Thoracic aorta (tissue), 2 donors: ENCODE results near the gene WDSUB1. TPM values are rescaled to one million over a fixed set of nuclear protein-coding genes. Genes with fewer than 3 reads are reported as not detected.

Source experiments
- ATAC-seq: fragments of 150-250 bp; one replicate; pipeline ENCODE4 v1.8.0; 2017; ENCODE audit warnings: low read depth; ENCODE audit not compliant: insufficient number of reproducible peaks, low FRiP score
- DNase-seq: peaks from one replicate; pipeline ENCODE4 v3.0.0-alpha.2; 2020; ENCODE audit warnings: low spot score
- H3K27ac ChIP-seq, 2 donors: fragments of 200-600 bp; sonication (generic); 1 replicate in 1 of 2; 2 replicates in 1 of 2; pipeline ENCODE4 v1.5.1; 2016; ENCODE audit warnings: mild to moderate bottlenecking in 2 of 2, moderate library complexity in 2 of 2
- H3K27me3 ChIP-seq: fragments of 200-600 bp; sonication (generic); replicated peaks from 2 replicates; pipeline ENCODE4 v1.6.0; 2016; ENCODE audit warnings: mild to moderate bottlenecking; ENCODE audit not compliant: insufficient read depth
- H3K36me3 ChIP-seq: fragments of 200-600 bp; sonication (generic); one replicate; pipeline ENCODE4 v1.5.1; 2016
- H3K4me1 ChIP-seq, 2 donors: fragments of 200-600 bp; sonication (generic); 1 replicate in 1 of 2; 2 replicates in 1 of 2; pipeline versions ENCODE4 v1.5.1 to v1.6.0; 2016; ENCODE audit warnings: low read depth in 2 of 2, mild to moderate bottlenecking in 1 of 2; ENCODE audit not compliant: control insufficient read depth in 1 of 2
- H3K4me3 ChIP-seq: fragments of 200-600 bp; sonication (generic); 2 replicates; pipeline ENCODE4 v1.5.1; 2016; ENCODE audit warnings: mild to moderate bottlenecking
- H3K9me3 ChIP-seq: fragments of 200-600 bp; sonication (generic); 2 replicates; pipeline ENCODE4 v1.5.1; 2016
- CTCF ChIP-seq: fragments of 200-600 bp; sonication (generic); IDR thresholded peaks from one replicate; pipeline ENCODE4 v1.5.1; 2019; ENCODE audit warnings: antibody characterized with exemption
- total RNA-seq, 2 donors: library from RNA; depleted of rRNA; stranded (reverse); fragments of >200 nt; gene quantifications; one replicate each; pipeline versions ENCODE4 v1.1.0 to v1.2.3, GENCODE V29; 2016

Gene WDSUB1
- total RNA-seq, 2 donors from 2014 or later = 3.5 to 11.2 TPM

GRCh38 chr2:159196393-159196925 lies 90.0 kb downstream of the WDSUB1 start:
- Histone ChIP-seq H3K4me3 (no peak overlapping the region), H3K27me3 (no peaks in the 10 kb centered on the region), H3K9me3 (no peaks in the 10 kb centered on the region), H3K27ac (peak overlapping the region; percentile 18 to 59), H3K4me1 (peaks cover 4 to 48% of the 10 kb centered on the region in 2 donors), H3K36me3 (no peaks in the 10 kb centered on the region)
- no peak for TF ChIP-seq CTCF
- DNase-seq (no peak), ATAC-seq (no peak)

- no peak for TF ChIP-seq CTCF
- H3K27ac ChIP-seq = peak overlapping the region; percentile 18 to 59
- ATAC-seq (no peak), DNase-seq (no peak)
- H3K9me3 ChIP-seq = no peaks in the 10 kb centered on the region
- H3K36me3 ChIP-seq = no peaks in the 10 kb centered on the region
- H3K27me3 ChIP-seq = no peaks in the 10 kb centered on the region
- peaks cover 2 to 40% of the 10 kb centered on the region in 2 donors for H3K4me1 ChIP-seq
- H3K4me3 ChIP-seq = no peak overlapping the region
Observed at GRCh38 chr2:159195697-159196096, 90.8 kb downstream of the WDSUB1 start.

- Histone ChIP-seq H3K27ac (peak overlapping the region; percentile 13 to 27), H3K36me3 (no peaks in the 10 kb centered on the region), H3K4me3 (no peak overlapping the region), H3K4me1 (peaks cover 0 to 28% of the 10 kb centered on the region in 2 donors), H3K27me3 (no peaks in the 10 kb centered on the region), H3K9me3 (no peaks in the 10 kb centered on the region)
- no peak for TF ChIP-seq CTCF
- DNase-seq = no peak
- no peak for ATAC-seq
Observed at GRCh38 chr2:159194241-159194640, 92.3 kb downstream of the WDSUB1 start.

- ATAC-seq = no peak
- H3K9me3 ChIP-seq = no peaks in the 10 kb centered on the region
- no peaks in the 10 kb centered on the region for H3K36me3 ChIP-seq
- no peaks in the 10 kb centered on the region for H3K27me3 ChIP-seq
- TF ChIP-seq CTCF = no peak
- no peak for DNase-seq
- peaks cover 0 to 28% of the 10 kb centered on the region in 2 donors for H3K4me1 ChIP-seq
- no peak overlapping the region for H3K4me3 ChIP-seq
- no peak overlapping the region for H3K27ac ChIP-seq
Observed at GRCh38 chr2:159193791-159194190, 92.7 kb downstream of the WDSUB1 start.

GRCh38 chr2:159192371-159192918 lies 94.1 kb downstream of the WDSUB1 start:
- H3K4me3 ChIP-seq = no peak overlapping the region
- no peak overlapping the region for H3K27ac ChIP-seq
- H3K9me3 ChIP-seq = no peaks in the 10 kb centered on the region
- DNase-seq (no peak), ATAC-seq (no peak)
- no peaks in the 10 kb centered on the region for H3K27me3 ChIP-seq
- TF ChIP-seq CTCF = no peak
- H3K4me1 ChIP-seq = peaks cover 0 to 28% of the 10 kb centered on the region in 2 donors
- H3K36me3 ChIP-seq = no peaks in the 10 kb centered on the region
